ENCODE results near the gene BSG. TPM values are rescaled to one million over a fixed set of nuclear protein-coding genes. Genes with fewer than 3 reads are reported as not detected.
"Not testable (repeated sequence)": the region's sequence is repeated elsewhere in the genome, so short reads cannot be mapped to it uniquely, and the experiment has no call there.

BSG gene
- total RNA-seq, 1 donor from 2014 or later: 205 TPM

GRCh38 chr19:572743-573518, 535 bp downstream of the BSG start:
- peak in 1 of 2 donors; percentile 42 for DNase-seq (ENCODE audit: low read depth in 2 of 2)

GRCh38 chr19:573519-573825, 1.1 kb downstream of the BSG start:
- no peak for DNase-seq (ENCODE audit: low read depth in 2 of 2)

- peak in 1 of 2 donors; percentile 32 for DNase-seq (ENCODE audit: low read depth in 2 of 2)
Observed at GRCh38 chr19:574658-575526, 2.5 kb downstream of the BSG start.

GRCh38 chr19:575527-576506, 3.4 kb downstream of the BSG start:
- peak in 1 of 2 donors; percentile 65 for DNase-seq (ENCODE audit: low read depth in 2 of 2)

GRCh38 chr19:576768-577438, 4.5 kb downstream of the BSG start:
- no peak for DNase-seq (ENCODE audit: low read depth in 2 of 2)

GRCh38 chr19:577439-578392, 5.3 kb downstream of the BSG start:
- DNase-seq (ENCODE audit: low read depth in 2 of 2): no peak

GRCh38 chr19:579111-579841, 6.9 kb downstream of the BSG start:
- no peak for DNase-seq (ENCODE audit: low read depth in 2 of 2)

GRCh38 chr19:579842-580155, 7.4 kb downstream of the BSG start:
- no peak for DNase-seq (ENCODE audit: low read depth in 2 of 2)

GRCh38 chr19:580274-580835, 8.0 kb downstream of the BSG start:
- DNase-seq (ENCODE audit: low read depth in 2 of 2): no peak

GRCh38 chr19:581399-582111, 9.2 kb downstream of the BSG start:
- no peak for DNase-seq (ENCODE audit: low read depth in 2 of 2)

GRCh38 chr19:582497-583197, 10.3 kb downstream of the BSG start:
- no peak for DNase-seq (ENCODE audit: low read depth in 2 of 2)

- no peak for DNase-seq (ENCODE audit: low read depth in 2 of 2)
Observed at GRCh38 chr19:583198-583967, 11.0 kb downstream of the BSG start.

- DNase-seq (ENCODE audit: low read depth in 2 of 2): no peak
Observed at GRCh38 chr19:583968-584239, 11.5 kb downstream of the BSG start.

- peak in 1 of 2 donors; percentile 51 for DNase-seq (ENCODE audit: low read depth in 2 of 2)
Observed at GRCh38 chr19:584240-585001, 12.0 kb downstream of the BSG start.

GRCh38 chr19:585146-585545, 12.8 kb downstream of the BSG start:
- DNase-seq (ENCODE audit: low read depth in 2 of 2): not testable (repeated sequence)

- no peak for DNase-seq (ENCODE audit: low read depth in 2 of 2)
Observed at GRCh38 chr19:585551-586110, 13.2 kb downstream of the BSG start.

All from dermis microvascular lymphatic vessel endothelial cell (primary cell).